Measurements from ENCODE around the gene NDFIP2. TPM values are rescaled to one million over a fixed set of nuclear protein-coding genes. Genes with fewer than 3 reads are reported as not detected.

The NDFIP2 gene
- total RNA-seq, 2 experiments from 2014 or later: 121 TPM

DNA sequence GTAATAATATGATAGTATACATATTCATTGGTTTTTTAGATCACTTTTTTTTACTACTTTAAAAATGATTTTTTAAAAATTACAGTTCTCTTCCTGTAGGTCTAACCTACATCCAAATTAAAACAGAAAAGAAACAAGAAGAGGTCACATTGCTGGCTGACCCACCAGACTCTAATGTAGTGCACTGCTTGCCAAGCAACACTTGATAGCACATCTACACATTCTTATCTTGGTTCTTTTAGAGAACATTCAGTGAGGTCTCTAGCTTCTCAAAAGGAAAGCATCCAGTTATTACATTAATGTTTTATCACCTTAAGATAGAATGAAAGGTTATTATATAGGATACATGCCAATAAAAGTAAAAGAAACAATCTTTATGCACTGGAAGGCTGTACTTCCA is 35.6 kb downstream of the NDFIP2 start:
- ChIA-PET POLR2A (interaction anchor here (0.6 kb wide), 1 partner anchor 74 kb away, joined by 7 read pairs; no protein-coding TSS in a partner anchor), CTCF (interaction anchor here (1.1 kb wide), 1 partner anchor 12 kb away, joined by 4 read pairs; no protein-coding TSS in a partner anchor)

DNA sequence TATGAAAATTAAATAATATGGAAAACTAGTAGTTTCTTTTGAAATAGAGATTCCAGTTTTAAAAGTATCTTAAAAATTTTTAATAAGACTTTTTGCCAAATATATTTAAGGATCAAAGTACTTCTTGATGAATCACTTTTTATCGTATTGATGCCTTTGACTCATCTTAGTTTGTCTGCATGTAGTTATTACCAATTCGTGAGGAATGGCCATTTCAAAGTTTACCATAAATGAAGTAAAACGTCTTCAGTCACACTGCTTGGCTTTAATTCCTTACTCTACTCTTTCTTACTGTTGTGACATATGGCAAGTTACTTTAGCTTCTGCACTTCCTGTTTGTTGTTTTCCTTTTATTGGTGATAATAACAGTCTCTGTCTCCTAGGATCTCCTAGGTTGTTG is 38.3 kb downstream of the NDFIP2 start:
- POLR2A ChIA-PET: no interaction called here
- CTCF ChIA-PET: no interaction called here

DNA sequence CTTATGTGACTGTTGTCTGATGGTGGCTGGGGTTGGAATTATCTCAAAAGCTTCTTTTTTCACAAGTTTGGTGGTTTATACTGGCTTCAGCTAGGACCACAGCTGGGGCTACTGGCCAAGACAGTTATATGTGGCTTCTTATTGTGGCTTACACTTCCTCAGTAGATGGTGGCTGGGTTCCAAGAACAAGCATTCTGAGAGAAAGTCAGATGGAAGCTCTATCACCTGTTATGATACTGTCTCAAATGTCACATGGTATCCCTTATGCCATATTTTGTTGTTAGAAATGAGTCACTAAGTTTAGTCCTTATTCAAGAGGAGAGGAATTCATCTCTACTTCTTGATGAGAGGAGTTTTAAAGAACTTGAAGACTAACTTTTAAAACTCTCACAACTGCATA is 41.6 kb downstream of the NDFIP2 start:
- POLR2A ChIA-PET: no interaction called here
- CTCF ChIA-PET: interaction anchor here (0.8 to 1.1 kb wide), 2 partner anchors 9 to 76 kb away, joined by 3 read pairs; no protein-coding TSS in a partner anchor

DNA sequence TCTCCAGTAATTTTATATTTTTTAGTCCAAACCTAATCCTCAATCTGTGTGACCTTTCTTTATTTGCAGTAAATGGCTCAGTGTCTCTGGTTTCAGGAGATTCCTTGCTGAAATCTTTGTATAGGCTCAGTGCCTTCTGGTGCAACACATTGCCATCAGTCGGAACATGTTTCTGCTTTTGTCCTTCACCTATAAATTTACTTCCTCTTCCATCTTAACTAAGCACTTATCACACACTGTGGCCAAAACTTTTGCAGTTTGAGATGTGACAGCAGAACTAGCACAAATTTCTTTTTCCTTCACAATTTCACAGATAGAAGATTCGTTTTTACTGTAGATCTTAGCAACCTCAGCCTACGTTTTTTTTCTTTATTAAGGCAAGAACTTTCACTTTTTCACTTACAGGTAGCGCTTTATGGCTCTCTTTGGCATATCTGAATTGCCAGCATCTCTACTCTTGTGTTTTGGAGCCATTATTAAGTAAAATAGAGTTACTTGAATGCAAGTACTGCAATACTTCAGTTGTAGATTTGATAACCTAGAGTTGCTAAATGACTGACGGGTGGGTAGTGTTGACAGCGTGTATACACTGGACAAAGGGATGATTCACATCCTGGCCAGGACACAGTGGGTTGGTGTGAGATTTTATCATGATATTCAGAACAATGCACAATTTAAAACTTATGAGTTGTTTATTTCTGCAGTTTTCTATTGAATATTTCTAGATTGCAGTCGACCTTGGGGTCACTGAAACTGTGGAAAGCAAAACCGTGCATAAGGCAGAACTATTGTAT is 44.3 kb downstream of the NDFIP2 start:
- CTCF ChIA-PET: no interaction called here
- POLR2A ChIA-PET: interaction anchor here (0.6 to 0.7 kb wide), 2 partner anchors 23 to 87 kb away, joined by 3 to 7 read pairs; no protein-coding TSS in a partner anchor

DNA sequence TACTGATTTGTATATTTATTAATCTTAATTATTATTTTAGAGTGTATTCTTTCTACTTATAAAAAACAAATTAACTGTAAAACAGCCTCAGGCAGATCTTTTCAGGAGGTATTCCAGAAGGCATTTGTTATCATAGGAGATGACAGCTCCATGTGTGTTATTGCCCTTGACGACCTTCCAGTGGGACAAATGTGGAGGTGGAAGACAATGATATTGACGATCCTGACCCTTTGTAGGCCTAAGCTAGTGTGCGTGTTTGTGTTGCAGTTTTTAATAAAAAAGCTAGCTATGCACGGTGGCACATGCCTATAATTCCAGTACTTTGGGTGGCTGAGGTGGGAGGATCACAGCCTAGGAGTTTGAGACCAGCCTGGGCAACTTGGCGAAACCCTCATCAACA is 46.7 kb downstream of the NDFIP2 start:
- ChIA-PET CTCF (interaction anchor here (1.6 kb wide), 1 partner anchor 12 kb away, joined by 4 read pairs; no protein-coding TSS in a partner anchor), POLR2A (interaction anchor here (1.6 kb wide), 1 partner anchor 47 kb away, joined by 6 read pairs; the partner anchor contains the start of gene NDFIP2)

DNA sequence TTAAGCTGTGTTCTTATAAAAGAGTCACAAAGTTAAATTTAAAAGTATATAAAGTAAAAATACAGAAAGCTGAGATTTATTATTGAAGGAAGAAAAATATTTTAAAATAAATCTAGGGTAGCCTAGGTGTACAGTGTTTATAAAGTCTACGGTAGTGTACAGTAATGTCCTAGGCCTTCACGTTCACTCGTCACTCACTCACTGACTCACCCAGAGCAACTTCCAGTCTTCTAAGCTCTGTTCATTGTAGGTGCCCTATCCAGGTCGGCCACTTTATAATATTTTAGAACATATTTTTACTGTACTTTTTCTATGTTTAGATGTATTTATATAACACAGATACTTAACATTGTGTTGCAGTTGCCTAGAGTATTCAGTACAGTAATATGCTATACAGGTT is 47.4 kb downstream of the NDFIP2 start:
- POLR2A ChIA-PET: interaction anchor here (1.6 kb wide), 1 partner anchor 47 kb away, joined by 6 read pairs; the partner anchor contains the start of gene NDFIP2
- CTCF ChIA-PET: interaction anchor here (0.7 to 1.4 kb wide), 3 partner anchors 12 to 104 kb away, joined by 3 to 4 read pairs (median 4); no protein-coding TSS in a partner anchor

DNA sequence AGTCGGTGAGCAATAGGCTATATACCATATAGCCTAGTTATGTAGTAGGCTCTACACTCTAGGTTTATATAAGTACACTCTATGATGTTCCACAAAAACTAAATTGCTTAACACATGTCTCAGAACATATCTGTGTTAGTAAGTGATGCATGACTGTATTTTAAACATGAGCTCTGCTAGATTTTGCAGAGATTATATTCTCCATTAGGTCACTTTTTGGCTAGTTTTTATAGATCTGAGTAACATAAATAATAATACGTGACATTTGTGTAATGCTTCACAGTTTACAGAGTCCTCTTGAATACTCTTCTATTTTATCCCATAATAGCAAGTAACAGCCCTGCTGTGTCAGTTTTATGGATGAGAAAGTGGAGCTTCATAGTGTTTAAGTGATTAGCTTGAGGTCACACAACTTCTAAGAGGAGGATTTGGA is 47.8 kb downstream of the NDFIP2 start:
- CTCF ChIA-PET: interaction anchor here (0.7 to 1.4 kb wide), 3 partner anchors 12 to 104 kb away, joined by 3 to 4 read pairs (median 4); no protein-coding TSS in a partner anchor
- POLR2A ChIA-PET: interaction anchor here (1.6 kb wide), 1 partner anchor 48 kb away, joined by 6 read pairs; the partner anchor contains the start of gene NDFIP2

DNA sequence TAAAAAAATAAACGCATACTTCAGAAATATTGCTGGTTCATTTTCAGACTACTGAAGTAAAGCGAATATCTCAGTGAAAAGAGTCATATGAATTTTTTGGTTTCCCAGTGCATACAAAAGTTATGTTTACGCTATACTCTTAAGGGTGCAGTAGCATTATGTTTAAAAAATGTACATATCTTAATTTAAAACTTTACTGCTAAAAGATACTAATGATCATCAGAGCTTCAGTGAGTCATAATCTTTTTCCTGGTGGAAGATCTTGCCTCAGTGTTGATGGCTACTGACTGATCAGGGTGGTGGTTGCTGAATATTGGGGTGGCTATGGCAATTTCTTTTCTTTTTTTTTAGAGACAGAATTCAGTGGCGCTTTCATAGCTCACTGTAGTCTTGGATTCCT is 48.9 kb downstream of the NDFIP2 start:
- POLR2A ChIA-PET: no interaction called here
- CTCF ChIA-PET: no interaction called here

DNA sequence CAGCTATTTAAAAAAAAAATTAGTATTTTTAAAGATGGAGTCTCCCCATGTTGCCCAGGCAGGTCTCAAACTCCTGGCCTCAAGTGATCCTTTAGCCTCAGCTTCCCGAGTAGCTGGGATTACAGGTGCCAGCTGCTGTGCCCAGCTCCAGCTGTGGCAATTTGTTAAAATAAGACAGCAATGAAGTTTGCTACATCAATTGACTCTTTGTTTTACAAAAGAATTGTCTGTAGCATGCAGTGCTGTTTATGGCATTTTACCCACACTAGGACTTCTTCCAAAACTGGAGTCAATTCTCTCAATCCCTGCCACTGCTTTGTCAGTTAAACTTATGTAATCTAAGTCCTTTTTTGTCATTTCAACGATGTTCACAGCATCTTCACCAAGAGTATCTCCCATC is 49.3 kb downstream of the NDFIP2 start:
- ChIA-PET CTCF (no interaction called here), POLR2A (no interaction called here)

DNA sequence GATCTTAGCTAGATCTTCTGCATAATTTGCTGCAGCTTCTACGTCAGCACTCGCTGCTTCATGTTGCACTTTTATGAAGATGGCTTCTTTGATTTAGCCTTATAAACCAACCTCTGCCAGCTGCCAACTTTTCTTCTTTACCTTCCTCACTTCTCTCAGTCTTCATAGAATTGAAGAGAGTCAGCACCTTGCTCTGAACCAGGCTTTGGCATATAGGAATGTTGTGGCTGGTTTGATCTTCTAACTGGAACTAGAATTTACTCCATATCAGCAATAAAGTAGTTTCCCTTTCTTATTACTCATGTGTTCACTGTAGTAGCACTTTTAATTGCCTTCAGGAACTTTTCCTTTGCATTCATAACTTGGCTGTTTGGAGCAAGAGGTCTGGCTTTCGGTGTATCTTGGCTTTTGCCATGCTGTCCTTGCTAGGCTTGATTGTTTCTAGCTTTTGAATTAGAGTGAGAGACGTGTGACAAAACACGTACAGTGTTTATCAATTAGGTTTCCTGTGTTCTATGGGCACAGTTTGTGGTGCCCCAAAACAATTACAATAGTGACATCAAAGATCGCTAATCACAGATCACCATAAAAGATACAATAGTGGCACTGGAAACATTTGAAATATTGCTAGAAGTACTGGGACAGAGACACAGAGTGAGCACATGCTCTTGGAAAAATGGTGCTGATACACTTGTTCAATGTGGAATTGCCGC is 50.7 kb downstream of the NDFIP2 start:
- ChIA-PET POLR2A (no interaction called here), CTCF (no interaction called here)

DNA sequence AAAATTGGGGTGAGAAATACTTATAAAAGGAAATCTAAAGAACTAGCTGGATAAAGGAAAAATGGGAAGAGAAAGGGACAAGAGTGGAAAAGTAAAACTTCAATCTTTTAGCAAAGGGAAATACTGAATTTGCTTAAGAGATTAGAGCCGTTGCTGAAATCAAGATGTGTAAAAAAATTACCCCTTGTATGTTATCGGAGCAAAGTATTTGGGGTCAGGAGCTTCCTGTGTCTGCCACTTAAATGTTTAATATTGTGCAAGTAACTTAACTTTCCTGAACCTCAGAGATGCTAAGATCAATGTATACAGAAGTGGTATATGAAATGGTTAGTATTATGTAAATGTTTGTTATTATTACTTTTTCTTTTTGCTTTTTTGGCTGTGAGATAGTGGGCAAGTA is 51.6 kb downstream of the NDFIP2 start:
- CTCF ChIA-PET: no interaction called here
- POLR2A ChIA-PET: no interaction called here

DNA sequence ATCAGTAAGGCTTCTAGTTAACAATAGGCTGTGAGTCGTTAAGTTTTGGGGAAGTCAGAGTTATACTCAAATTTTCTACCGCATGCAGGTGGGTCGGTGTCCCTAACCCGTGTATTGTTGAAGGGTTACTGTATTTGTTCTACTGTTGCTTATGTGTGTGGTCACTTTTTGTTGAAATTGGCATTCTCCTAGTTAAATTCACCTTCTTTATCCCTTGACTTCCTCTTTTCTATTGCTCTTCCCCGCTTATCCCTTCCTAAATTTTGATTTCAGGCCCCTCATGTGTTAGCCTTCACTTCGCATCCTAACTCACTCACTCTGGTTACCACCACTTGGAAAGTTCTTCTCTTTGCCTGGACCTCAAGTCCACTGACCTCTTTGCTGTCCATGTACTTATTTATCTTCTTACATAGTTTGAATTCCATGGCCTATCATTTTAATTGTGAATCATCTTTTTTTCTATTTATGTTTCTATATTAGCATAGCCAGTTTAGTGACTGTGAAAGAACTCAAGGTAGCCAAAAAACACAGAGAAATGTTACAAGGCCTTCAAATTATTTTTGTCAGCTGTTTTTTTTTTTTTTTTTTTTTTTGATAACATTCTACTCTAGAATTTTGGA is 52.9 kb downstream of the NDFIP2 start:
- POLR2A ChIA-PET: no interaction called here
- CTCF ChIA-PET: no interaction called here

DNA sequence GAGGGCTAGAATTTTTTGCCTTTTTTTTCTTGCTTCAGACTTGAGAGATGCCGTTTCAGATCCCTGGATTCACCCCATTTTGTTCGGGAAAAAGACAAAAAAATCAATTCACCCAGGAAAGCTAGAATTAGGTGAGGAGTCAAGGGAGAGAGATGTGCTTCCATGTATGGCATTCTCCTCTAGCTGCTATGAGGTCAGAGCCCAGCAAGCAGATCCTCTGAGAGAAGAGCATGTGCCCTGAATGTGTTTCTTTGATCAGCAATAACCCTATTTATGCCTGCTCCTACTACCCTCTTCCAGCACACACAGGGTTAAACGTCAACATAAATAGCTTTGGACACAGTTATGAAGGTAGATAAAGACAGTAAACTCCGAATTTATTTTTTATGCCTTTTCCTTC is 53.6 kb downstream of the NDFIP2 start:
- ChIA-PET POLR2A (no interaction called here), CTCF (no interaction called here)

DNA sequence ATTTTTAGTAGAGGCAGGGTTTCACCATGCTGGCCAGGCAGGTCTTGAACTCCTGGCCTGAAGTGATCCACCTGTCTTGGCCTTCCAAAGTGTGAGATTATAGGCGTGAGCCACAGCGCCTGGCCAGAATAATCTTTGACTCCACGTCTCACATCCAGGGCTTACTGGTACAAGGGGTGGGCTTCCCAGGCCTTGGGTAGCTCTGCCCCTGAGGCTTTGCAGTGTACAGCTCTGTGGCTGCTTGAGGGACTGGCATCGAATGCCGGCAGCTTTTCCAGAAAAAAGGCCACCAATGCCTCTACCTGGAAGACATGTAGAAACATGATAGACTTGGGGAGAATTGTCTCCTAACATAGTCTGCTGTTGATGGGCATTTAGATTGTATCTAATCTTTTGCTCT is 57.8 kb downstream of the NDFIP2 start:
- ChIA-PET POLR2A (no interaction called here), CTCF (interaction anchor here (1.9 kb wide), 1 partner anchor 115 kb away, joined by 7 read pairs; no protein-coding TSS in a partner anchor)

DNA sequence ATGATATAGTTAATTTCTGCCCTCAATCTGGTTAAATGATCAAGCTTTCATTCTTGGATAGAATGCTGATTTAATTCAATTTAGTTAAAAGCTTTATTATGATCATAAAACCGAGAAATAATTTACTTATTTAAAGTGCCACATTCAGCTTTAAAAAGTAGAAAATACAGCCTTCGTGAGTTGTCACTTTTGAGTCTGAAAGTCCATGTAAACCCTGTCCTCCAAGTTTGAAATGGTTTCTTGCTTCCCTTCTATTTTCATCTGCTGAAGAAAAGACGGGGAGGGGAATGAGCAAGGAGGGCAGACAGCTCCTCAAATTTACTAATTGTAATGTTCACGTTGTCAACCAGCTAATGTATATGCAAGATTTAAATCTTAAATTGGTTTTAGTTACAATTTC is 59.5 kb downstream of the NDFIP2 start:
- ChIA-PET POLR2A (no interaction called here), CTCF (interaction anchor here (1.2 to 1.7 kb wide), 3 partner anchors 12 to 116 kb away, joined by 3 to 11 read pairs (median 4); no protein-coding TSS in a partner anchor)

DNA sequence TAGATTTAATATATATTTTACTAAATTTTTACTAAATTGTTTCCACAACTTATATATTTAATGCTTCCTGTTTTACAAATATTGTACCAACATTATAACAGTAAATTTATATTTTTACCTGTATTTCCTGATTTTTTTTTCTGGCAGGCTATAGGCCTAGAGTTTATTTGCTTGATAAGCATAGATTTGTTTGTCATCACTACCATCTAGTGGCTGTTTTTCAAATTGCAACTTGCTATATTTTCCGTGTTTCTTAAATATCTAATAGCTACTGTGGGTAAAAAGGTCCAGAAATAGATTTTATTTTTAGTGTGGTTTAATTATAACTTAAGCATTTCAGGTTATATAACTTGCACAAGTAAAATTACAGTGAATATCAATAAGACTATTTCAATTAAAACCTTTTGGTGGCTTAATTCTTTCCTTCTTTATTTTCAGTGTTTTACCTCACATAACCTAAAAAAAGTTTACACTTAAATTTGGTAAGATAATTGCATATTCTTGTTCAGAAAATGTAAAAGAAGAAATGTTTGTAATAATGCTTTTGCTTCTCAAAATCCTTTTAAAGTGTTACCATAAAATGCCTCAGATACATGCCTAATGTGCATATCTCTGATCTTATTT is 60.6 kb downstream of the NDFIP2 start:
- CTCF ChIA-PET: interaction anchor here (0.6 to 1.7 kb wide), 6 partner anchors 60 to 122 kb away, joined by 3 to 11 read pairs (median 4); partner anchors contain the start of gene NDFIP2
- POLR2A ChIA-PET: no interaction called here

DNA sequence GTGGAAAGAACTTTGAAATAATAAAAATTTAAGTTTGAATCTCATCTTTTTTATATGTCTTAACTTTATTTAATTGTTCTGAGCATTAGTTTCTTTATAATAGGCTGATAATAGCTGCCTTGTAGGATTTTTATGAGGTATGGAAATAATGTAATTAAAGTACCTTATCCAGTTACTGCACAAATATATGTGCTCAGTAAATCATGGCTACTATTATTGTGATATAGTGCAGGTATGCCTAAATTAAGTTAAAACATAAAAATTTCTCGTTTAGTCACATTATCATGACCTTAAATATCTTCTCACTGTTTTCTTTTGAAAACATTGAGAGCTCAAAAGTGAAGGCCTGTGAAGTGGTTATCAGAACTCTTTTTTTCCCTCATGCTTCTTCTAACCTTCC is 62.9 kb downstream of the NDFIP2 start:
- POLR2A ChIA-PET: interaction anchor here (1.0 kb wide), 1 partner anchor 62 kb away, joined by 3 read pairs; the partner anchor contains the start of gene NDFIP2

DNA sequence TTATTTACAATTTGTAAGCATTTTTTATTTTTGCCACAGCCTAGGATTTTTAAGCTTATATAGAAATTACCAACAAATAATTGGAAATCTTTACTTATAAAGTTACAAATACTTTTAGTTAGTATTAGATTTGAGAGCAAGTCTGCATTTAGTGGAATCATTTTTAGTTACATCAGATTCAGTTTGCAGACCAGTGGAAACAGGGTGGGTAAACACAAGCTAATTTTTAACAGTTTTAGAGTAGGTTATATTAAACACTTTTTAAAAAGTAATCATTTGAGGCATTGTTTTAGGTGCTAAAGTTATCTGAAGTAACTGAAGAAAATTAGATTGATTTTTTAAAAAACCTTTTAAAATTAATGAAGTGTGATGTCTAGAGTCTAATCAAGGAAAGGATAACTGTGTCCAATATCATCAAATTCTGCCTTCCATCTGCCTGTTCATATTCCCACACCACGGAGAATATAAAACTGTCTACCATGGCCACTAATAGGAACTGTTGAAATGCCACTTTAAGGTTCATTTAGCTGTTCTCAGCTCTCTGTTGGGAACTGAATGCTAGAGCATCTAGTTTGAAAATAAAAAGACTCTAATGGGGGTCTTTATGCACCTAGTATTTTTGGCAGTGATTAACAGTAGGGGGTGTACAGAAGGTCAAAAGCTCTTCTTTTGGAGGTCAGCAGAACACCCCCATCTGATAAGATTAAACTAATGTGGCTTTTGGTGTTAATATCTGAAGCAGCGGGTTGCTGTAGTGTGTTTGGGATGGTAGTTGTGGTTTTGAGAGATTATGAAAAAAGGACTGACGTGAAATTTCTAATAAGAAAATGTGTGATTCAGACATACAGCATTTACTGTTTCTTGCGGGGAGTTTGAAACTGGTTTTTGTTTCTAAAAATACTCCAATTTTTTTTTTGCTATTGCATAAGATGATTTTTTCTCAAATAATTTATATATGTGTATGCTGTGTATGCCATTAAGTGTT is 66.5 kb downstream of the NDFIP2 start:
- POLR2A ChIA-PET: no interaction called here
- CTCF ChIA-PET: no interaction called here

More for the DNA sequence above, 62.9 kb downstream of the NDFIP2 start:
- CTCF ChIA-PET: interaction anchor here (2.4 kb wide), 1 partner anchor 120 kb away, joined by 16 read pairs; no protein-coding TSS in a partner anchor
